HG03095 (cell line): ENCODE data around the gene PIK3R5.
A peak's percentile ranks its signal among the peaks of the same experiment; 100 is the strongest.
"Not testable (repeated sequence)": the region's sequence is repeated elsewhere in the genome, so short reads cannot be mapped to it uniquely, and the experiment has no call there.

Experiments used
- ATAC-seq: cut with Tn5 transposase; IDR thresholded peaks from one replicate; pipeline ENCODE4 v1.9.1; 2021; ENCODE audit warnings: moderate library complexity; ENCODE audit not compliant: unreplicated experiment

Gene PIK3R5

DNA sequence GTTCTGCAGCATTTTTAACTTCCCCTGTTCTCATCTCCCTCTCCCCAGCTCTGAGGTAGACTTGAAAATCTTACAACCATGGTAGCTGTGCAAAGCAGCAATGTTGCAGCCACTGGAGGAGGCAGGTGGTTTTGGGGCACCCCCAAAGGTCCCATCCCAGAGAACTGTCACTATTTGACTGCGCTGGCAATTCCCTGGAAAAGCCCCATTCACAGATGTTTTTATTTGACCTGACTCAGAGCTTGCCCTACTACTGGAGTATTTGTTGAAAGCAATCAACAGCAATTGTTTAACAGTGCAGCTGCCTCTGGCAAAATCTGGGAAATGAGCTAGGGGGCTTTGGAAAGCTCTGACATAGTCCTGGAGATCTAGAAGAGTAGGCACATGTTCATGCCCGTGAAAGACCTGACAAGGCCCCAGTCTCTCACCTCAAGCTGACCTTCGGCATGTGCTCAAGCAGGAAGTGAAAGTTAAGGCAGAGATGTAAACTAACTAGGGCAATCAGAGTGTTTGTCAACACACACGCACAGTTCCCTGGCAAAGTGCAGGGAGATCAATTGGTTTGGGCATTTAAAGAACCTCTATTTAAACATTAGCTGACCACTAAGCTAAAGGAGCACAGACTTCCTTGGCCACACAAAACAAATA is 19.7 kb upstream of the PIK3R5 start:
- no peak for ATAC-seq

- not testable (repeated sequence) for ATAC-seq
These were observed 18.7 kb upstream of the PIK3R5 start for GRCh38 chr17:8984225-8984624.

- no peak for ATAC-seq
These were observed 15.9 kb upstream of the PIK3R5 start for GRCh38 chr17:8981443-8981842.

- ATAC-seq, result no peak
These were observed 14.2 kb upstream of the PIK3R5 start for GRCh38 chr17:8979715-8980114.

- no peak for ATAC-seq
These were observed 11.1 kb upstream of the PIK3R5 start for GRCh38 chr17:8976638-8977037.

GRCh38 chr17:8975091-8975725 is 9.7 kb upstream of the PIK3R5 start:
- ATAC-seq, result no peak

- no peak for ATAC-seq
These were observed 4.4 kb upstream of the PIK3R5 start for GRCh38 chr17:8969901-8970300.

GRCh38 chr17:8968503-8968902 is 3.0 kb upstream of the PIK3R5 start:
- ATAC-seq, result no peak

- ATAC-seq, result no peak
These were observed 2.4 kb upstream of the PIK3R5 start for GRCh38 chr17:8967861-8968260.

- no peak for ATAC-seq
These were observed 1.4 kb upstream of the PIK3R5 start for GRCh38 chr17:8966926-8967325.

DNA sequence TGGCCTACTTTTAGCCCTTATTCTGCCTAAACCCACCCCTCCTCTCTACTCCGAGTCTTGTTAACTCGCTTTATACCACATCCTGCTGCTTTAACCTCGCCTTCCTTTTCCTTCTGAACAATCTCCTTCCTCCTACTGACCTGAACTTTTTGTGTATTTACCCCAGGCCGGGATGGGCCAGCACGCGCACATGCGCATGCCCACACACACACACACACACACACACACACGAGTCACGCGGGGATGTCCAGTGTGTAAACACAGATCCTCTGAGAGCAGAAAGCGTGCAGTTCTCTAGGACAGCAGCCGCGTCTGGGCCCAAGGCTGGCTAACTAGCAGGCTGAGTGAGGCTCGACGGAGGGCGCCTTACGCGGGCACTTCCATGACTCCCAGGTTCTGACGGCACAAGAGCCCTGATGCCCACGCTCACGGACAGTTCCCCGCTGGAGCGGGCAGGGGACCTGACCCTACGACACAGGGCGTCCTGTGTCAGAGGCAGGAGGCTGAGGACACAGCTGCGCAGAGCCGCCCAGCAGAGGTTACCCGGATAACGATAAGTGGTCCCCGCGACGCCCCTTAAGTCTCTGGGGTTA is 610 bp downstream of the PIK3R5 start:
- ATAC-seq, result peak; percentile 26

DNA sequence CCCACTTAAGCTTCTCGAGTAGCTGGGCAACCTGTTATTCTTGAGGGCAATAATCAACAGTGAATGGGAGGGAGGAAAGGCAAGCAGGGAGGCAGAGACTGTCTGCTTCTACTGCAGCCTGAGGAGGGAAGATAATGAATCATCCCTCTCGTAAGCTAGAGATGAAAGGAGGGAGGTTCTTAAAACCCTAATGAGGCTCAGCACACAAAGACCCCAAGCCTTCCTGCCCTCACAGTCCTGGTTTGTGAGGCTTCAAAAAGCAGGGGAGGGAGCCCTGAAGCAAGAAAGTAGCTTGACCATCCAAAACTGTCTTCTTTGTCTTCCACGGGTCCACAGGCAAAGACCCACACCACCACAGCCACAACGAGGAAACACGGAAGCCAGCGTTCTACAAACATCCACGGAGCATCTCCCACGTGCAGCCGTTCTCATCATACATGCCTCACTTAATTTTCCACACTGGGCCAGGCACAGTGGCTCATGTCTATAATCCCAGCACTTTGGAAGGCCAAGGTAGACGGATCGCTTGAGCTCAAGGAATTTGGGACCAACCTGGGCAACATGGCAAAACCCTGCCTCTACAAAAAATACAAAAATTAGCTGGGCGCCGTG is 1.8 kb downstream of the PIK3R5 start:
- no peak for ATAC-seq

GRCh38 chr17:8963014-8963413 is 2.5 kb downstream of the PIK3R5 start:
- ATAC-seq, result no peak

DNA sequence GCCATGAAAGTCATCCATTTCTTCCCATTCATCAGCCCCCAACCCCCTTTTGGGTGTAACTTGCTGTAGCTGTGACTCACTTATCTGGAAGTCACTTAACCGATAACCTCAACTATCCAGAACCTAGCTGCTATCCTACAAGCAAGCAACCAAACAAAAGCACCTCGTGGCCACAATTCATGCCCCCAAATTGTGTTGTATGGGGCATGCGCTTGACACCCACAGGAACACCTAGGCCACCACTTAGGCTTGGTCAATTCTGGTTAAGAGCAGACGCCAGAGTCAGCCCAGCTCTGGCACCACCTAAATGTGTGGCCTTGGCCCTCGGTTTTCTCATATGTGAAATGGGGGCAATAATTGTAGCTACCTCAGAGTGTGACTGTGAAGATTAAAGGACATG is 3.7 kb downstream of the PIK3R5 start:
- ATAC-seq, result no peak

DNA sequence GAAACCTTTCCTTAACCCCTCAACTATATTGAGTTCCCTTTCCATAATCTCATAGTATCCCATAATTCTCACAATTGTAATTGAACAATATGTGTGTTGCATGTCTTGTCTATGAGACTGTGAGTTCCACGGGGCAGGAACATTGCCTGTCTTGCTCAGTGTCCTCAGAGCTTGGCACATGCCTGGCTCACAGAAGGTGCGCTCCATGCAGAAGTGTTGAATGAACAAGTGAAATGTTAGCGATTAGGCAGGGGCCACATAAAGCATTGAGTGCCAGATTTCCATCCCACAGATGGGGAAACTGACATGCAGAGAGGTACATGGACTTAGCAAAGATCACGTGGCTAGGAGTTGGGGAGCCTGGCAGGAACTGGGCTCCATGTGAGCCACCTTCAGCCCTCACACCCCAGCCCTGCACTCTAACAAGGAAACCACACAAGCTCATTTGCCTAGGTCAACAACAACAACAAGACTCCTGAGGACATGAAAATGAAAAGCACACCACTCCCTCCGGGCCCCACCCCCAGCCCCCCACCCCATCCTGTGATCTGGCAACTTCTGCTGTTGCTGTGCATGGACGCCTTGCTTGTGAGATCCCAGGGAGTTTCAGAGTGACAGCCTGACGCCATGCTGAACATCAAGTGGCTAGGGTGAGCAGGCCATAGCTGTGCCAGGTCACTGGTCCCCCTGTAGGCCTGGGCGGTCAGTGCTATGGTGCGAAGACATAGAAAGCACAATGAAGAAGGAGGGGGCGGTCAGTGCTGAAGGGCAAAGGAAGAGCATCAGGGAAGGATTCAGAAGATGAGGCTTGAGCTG is 5.0 kb downstream of the PIK3R5 start:
- ATAC-seq, result no peak

DNA sequence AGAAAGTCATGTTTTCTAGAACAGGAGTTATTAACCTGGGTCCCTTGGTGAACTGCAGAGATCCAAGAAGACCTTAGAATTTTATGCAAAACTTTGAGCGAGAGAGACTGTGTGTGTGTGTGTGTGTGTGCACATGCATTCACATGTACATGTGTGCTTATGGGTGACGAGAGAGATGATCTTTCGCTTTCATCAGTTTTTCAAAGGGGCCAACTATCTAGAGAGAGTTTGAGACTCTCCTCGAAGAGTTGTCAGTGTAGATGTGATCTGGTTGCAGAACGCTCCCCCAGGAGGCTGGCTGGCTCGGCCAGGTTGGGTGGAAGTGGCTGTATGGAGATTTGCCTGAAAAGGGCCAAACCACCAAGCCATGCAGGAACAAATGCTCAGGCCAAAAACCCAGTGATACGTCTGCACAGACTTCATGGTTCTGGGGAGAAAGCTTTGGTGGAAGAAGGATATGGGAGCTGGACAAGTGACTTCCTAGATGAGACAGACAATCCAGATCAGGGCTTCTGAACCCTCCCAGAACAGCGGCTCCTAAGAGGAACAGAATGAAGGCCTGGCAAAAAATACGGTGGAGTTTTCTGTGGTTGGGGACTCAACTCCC is 6.1 kb downstream of the PIK3R5 start:
- ATAC-seq, result no peak

DNA sequence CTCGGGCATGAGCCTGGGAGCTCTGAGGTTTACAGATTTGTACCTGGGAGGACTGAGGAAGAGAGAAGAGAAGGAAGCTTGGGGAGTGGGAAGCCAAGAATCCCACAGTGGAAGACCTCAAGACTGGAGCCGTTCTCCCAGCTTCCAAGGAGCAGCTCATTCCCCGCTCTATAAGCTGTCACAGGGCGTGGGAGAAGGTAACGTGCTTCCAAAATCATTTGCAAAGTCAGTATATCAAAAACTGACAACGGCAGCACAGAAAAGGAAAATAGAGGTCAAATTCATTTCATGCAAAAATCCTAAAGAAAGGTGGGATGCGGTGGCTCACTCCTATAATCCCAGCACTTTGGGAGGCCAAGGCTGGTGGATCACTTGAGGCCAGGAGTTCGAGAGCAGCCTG is 7.8 kb downstream of the PIK3R5 start:
- ATAC-seq, result no peak

DNA sequence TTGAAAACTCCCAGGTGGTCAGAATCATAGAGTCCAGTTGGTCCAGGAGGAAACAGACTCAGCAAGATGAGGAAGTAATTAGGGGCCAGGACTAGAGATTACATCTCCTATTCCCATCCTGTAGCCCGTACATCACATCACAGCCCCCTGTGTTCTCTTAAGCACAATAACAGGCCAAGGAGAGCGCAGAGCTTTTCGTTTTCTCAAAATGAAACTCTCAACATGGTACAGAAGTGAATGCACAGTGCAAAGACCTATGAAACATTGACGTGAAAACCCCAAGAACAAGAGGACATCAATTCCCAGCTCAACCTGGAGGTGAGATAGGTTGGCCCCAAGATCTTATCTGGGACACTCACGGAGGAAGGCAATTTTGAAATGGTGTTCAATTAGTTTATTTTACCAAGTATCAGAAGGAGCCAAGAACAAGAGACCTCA is 9.0 kb downstream of the PIK3R5 start:
- ATAC-seq, result peak; percentile 50

- no peak for ATAC-seq
These were observed 10.2 kb downstream of the PIK3R5 start for GRCh38 chr17:8955021-8955959.

DNA sequence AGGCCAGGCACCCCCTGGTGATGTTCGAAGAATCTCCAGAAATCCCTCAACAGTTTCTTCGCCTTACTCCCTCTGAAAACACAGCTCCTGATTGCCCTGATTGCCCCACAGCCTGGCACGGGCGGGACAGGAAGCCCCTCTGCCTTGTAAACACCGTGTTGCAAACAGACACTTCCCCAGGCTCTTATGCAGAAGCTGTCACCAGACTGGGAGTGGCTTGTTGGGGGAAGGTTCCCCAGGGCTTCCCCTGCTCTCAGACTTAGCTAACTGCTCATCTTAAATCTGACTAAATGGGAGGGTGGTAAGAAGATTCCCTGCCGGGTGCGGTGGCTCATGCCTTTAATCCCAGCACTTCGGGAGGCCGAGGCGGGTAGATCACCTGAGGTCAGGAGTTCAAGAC is 11.2 kb downstream of the PIK3R5 start:
- no peak for ATAC-seq
